Measurements from ENCODE around the gene MAGI1. TPM values are rescaled to one million over a fixed set of nuclear protein-coding genes. Genes with fewer than 3 reads are reported as not detected.

The MAGI1 gene
- polyA plus RNA-seq, 1 of the 3 experiments (the other 2 are of a cell fraction), result 10.3 TPM

DNA sequence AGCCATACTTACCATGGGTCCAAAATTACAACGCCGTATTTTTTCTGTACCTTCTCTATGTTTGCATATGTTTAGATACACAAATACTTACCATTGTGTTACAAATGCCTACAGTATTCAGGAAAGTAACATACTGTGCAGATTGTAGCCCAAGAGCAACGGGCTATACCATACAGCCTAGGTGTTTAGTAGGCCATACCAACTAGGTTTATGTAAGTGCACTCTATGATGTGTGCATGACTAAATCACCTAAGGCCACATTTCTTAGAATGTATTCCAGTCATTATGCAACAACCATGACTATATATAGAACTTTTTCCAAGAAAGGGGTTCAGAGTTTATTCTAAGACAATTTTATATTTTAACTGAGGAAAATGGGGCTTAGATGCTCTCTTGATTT, 411.7 kb downstream of the MAGI1 start:
- H2AFZ ChIP-seq (ENCODE audit: low read depth), result no peak overlapping the region
- WGBS (ENCODE audit: low lambda C conversion rate), result 97% methylated on average over 3 of the region's 3 CpGs
- ChIA-PET CTCF (interaction anchor here (1.2 kb wide), 1 partner anchor 188 kb away, joined by 5 read pairs; no protein-coding TSS in a partner anchor), POLR2A (no interaction called here)
- H3K4me1 ChIP-seq (ENCODE audit: control insufficient read depth in 1 of 2, insufficient read depth in 2 of 2, low read depth in 1 of 2, low read length in 1 of 2), result 0 out of 4 replicates have a peak, but pooled peaks cover 0 to 5% of the 10 kb centered on the region in 2 experiments
- no peak overlapping the region for H3K4me3 ChIP-seq (ENCODE audit: low read depth in 2 of 2, low read length in 1 of 2)
- H3K36me3 ChIP-seq (replicated peaks in 1 of 2; ENCODE audit: control insufficient read depth in 1 of 2, insufficient read depth in 2 of 2, low read length in 1 of 2), result no peaks in the 10 kb centered on the region
- DNase-seq, result no peak
- no peaks in the 10 kb centered on the region for H3K9me2 ChIP-seq
- no peaks in the 10 kb centered on the region for H3K9me3 ChIP-seq
- no peak overlapping the region for H3K9ac ChIP-seq
- TF ChIP-seq GABPA (IDR thresholded peaks at IDR 0.05; ENCODE audit: low read depth) (no peak), TEAD4 (IDR thresholded peaks at IDR 0.05; ENCODE audit: borderline replicate concordance, insufficient read depth) (no peak), EZH2phosphoT487 (IDR thresholded peaks at IDR 0.05; ENCODE audit: borderline replicate concordance, low read depth) (no peak), SMC3 (IDR thresholded peaks at IDR 0.05; ENCODE audit: low read depth, low read length) (no peak), JUND (IDR thresholded peaks at IDR 0.05) (no peak), NFIC (IDR thresholded peaks at IDR 0.05; ENCODE audit: borderline replicate concordance) (no peak), RXRA (IDR thresholded peaks at IDR 0.05; ENCODE audit: borderline replicate concordance, low read depth) (no peak), FOSL2 (IDR thresholded peaks at IDR 0.05; ENCODE audit: borderline replicate concordance, low read depth) (no peak), GATA2 (CRISPR knock-in tag; IDR thresholded peaks at IDR 0.05) (no peak), TAF1 (IDR thresholded peaks at IDR 0.05; ENCODE audit: borderline replicate concordance, low read depth, low read length) (no peak), FOXM1 (IDR thresholded peaks at IDR 0.05; ENCODE audit: low read depth) (no peak), YY1 (IDR thresholded peaks at IDR 0.05; ENCODE audit: low read depth) (no peak), NRF1 (IDR thresholded peaks at IDR 0.05; ENCODE audit: low read depth, low read length) (no peak), MEF2A (IDR thresholded peaks at IDR 0.05; ENCODE audit: borderline replicate concordance, low read depth) (no peak), SIN3A (IDR thresholded peaks at IDR 0.05; ENCODE audit: borderline replicate concordance, low read depth, low read length) (no peak)
- TF ChIP-seq, protein P1, sequence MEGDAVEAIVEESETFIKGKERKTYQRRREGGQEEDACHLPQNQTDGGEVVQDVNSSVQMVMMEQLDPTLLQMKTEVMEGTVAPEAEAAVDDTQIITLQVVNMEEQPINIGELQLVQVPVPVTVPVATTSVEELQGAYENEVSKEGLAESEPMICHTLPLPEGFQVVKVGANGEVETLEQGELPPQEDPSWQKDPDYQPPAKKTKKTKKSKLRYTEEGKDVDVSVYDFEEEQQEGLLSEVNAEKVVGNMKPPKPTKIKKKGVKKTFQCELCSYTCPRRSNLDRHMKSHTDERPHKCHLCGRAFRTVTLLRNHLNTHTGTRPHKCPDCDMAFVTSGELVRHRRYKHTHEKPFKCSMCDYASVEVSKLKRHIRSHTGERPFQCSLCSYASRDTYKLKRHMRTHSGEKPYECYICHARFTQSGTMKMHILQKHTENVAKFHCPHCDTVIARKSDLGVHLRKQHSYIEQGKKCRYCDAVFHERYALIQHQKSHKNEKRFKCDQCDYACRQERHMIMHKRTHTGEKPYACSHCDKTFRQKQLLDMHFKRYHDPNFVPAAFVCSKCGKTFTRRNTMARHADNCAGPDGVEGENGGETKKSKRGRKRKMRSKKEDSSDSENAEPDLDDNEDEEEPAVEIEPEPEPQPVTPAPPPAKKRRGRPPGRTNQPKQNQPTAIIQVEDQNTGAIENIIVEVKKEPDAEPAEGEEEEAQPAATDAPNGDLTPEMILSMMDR (IDR thresholded peaks at IDR 0.05), result no peak
- TF ChIP-seq, protein P2, sequence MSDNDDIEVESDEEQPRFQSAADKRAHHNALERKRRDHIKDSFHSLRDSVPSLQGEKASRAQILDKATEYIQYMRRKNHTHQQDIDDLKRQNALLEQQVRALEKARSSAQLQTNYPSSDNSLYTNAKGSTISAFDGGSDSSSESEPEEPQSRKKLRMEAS (IDR thresholded peaks at IDR 0.05; ENCODE audit: low read depth), result no peak
- TF ChIP-seq, protein P3, sequence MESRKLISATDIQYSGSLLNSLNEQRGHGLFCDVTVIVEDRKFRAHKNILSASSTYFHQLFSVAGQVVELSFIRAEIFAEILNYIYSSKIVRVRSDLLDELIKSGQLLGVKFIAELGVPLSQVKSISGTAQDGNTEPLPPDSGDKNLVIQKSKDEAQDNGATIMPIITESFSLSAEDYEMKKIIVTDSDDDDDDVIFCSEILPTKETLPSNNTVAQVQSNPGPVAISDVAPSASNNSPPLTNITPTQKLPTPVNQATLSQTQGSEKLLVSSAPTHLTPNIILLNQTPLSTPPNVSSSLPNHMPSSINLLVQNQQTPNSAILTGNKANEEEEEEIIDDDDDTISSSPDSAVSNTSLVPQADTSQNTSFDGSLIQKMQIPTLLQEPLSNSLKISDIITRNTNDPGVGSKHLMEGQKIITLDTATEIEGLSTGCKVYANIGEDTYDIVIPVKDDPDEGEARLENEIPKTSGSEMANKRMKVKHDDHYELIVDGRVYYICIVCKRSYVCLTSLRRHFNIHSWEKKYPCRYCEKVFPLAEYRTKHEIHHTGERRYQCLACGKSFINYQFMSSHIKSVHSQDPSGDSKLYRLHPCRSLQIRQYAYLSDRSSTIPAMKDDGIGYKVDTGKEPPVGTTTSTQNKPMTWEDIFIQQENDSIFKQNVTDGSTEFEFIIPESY (IDR thresholded peaks at IDR 0.05; ENCODE audit: borderline replicate concordance, low read depth), result no peak
- no peak overlapping the region for H3K4me2 ChIP-seq
- H3F3A ChIP-seq (replicated peaks; ENCODE audit: insufficient read depth), result no peaks in the 10 kb centered on the region
- no peak overlapping the region for H3K27ac ChIP-seq (ENCODE audit: low read depth in 2 of 2, low read length in 1 of 2)
- no peaks in the 10 kb centered on the region for H4K20me1 ChIP-seq (ENCODE audit: insufficient read depth)
- no peaks in the 10 kb centered on the region for H3K27me3 ChIP-seq (ENCODE audit: insufficient read depth)
- H3K79me2 ChIP-seq (ENCODE audit: insufficient read depth), result no peaks in the 10 kb centered on the region

All from SK-N-SH (cell line).